Stimulated activated CD4-positive, alpha-beta T cell treated with anti-CD3 and anti-CD28 coated beads, Interleukin-1b, Interleukin-23, amount 100 ng/mL, for 24 hours (primary cell): ENCODE measurements around the gene HTRA3.

Experiments used
- DNase-seq, 4 experiments: peaks; one replicate each; pipeline ENCODE4 v3.0.0-alpha.2; 2020; ENCODE audit warnings: low read depth in 4 of 4, low spot score in 1 of 4

HTRA3 gene

GRCh38 chr4:8245884-8246833, 23.4 kb upstream of the HTRA3 start:
- no peak for DNase-seq

GRCh38 chr4:8247047-8247930, 22.3 kb upstream of the HTRA3 start:
- DNase-seq = no peak

DNA sequence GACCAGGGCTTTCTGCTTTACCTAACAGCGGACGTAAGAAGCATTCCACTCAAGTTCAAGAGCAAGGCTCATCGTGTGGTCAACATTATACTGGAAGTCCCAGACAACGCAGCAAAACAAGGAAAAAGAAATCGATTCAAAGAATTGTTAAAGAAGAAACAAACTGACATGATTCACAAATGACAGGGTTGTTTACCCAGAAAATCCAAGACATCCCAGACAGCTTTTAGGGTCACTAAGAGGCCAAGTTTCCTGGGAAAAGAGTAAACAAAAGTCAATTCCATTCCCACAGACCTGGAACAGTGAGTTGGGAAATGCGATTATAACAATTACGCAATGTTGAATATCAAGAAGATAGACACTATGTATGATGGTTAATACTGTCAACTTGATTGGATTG, 21.5 kb upstream of the HTRA3 start:
- DNase-seq = no peak

GRCh38 chr4:8250227-8250626, 19.3 kb upstream of the HTRA3 start:
- no peak for DNase-seq

DNA sequence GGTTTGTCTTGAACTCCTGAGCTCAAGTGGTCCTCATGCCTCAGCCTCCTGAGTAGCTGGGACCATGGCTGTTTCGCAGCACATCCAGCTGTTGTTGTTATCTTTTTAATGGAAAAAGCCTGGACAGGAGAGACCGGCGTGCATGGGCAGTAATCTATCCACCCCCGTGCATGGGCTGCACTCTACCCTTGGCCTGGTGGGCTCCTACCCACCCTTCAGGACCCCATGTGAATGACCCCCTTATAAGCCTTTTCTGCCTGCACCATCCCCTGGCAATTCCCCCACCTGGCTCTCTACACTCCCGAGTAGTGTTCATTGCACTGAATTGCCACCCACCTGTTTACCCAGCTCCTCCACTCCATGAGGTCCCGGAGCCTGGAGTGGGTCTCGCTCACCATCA, 18.9 kb upstream of the HTRA3 start:
- DNase-seq = no peak

DNA sequence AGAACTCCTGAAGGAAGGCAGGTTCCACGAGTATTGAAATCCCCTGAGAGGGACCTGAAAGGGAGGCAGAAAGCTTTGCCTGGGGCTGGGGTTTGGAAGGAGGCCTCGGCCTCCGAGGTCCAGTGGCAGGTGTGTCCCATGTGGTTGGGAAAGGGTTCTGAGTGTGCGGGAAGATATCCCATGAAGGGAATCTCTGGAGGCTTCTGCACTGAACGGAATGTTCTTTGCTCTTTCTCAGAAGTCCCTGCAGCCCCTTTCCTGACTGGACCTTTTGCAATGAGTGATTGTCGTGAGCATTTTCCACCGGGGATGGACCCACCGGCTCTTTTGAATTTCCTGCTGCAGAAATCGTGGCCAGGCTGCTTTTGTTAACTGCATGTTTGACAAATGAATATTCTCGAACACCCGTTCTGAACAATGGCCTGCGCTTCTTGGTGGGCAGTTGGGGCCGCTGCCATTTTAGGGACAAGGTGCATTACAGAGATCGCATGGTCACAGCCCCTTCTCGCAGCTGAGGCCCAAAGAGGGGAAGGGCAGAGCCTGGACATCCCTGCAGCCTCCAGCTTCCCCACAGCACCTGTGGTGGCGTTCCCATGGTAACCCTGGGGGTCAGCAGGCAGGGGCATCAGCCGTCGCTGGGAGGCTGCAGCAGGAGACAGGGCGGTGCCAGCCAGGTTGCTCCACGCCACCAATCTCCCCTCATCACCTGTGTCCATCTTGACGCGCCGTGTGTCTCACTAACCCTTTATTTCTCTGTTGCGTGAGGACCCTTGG, 18.3 kb upstream of the HTRA3 start:
- no peak for DNase-seq

GRCh38 chr4:8252301-8253173, 17.0 kb upstream of the HTRA3 start:
- no peak for DNase-seq

- DNase-seq = no peak
Measured at GRCh38 chr4:8254076-8254475, 15.5 kb upstream of the HTRA3 start.

- DNase-seq = no peak
Measured at GRCh38 chr4:8255698-8256441, 13.7 kb upstream of the HTRA3 start.

- DNase-seq = no peak
Measured at GRCh38 chr4:8257854-8258253, 11.7 kb upstream of the HTRA3 start.

DNA sequence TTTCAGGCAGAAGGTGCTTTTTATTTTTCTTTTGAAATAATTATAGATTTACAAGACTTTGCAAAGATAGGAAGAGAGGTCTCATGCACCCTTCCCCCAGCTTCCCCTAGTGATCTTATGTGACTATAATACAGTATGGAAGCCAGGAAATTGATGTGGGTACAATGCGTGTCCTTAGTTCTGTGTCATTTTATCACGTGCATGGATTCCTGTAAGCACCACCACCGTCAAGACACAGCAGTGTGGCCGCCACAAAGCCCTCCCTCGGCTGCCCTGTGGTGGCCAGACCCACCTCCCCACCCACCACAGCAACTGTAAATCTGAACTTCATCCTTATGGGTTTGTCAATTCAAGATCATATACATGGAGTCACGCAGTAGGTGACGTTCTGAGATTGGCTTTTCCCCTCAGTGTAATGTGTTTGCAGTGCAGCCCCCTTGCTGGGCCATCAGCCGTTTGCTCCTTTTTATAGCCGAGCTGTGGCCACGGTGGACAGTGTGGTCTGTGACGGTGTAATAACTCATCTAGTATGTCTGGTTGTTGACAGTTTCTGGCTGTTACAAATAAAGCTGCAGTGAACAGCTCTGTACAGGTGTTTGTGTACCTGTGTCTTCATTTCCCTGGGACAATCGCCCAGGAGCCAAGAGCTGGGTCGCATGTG, 10.9 kb upstream of the HTRA3 start:
- no peak for DNase-seq

- no peak for DNase-seq
Measured at GRCh38 chr4:8259743-8260430, 9.7 kb upstream of the HTRA3 start.

GRCh38 chr4:8260656-8261111, 8.9 kb upstream of the HTRA3 start:
- DNase-seq = no peak

DNA sequence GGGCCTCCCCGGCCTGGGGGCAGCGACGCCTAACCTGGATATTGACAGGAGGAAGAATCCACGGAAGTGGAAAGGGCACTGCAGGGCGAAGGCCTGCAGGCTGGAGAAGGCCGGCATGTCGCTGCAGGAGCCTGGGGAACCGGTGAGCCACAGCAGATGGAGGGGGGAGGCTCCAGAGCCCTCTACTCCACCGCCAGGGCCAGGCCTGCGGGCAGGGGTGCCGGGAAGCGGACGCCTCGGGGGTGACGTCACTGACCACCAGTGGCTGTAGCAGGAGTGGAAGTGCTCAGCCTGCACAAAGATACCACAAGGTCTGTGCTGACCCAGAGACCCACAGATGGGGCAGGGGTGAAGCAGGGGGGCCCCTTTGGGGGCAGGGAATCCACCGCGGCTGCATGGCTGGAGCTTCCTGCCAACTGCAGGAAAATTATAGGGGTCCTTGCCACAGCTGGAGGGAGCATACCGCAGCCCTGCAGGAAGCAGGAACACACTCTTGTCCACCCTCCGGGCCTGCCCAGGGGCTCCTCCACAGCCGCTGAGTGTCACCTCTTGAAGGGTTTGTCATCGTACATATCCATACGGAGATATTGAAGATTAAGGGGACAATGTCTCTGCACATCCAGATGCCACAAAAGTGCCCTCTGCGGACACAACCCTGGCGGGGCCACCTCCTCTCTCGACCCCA, 7.6 kb upstream of the HTRA3 start:
- DNase-seq = no peak

GRCh38 chr4:8262637-8263322, 6.8 kb upstream of the HTRA3 start:
- DNase-seq = no peak

DNA sequence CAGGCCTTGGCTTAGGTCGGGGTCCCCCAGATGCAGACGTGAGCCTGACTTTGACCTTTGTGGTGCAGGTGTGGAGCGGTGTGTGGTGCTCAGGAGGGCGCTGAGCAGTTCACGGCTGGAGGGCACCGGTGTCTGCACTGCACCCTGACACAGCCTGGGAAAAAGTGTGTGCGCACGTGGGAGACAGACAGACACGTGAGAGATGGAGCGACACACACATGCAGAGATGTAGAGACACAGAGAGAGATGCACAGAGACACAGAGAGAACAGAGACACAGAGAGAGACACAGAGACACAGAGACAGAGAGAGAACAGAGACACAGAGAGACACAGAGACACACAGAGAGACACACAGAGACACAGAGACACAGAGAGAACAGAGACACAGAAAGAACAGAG, 6.2 kb upstream of the HTRA3 start:
- no peak for DNase-seq

DNA sequence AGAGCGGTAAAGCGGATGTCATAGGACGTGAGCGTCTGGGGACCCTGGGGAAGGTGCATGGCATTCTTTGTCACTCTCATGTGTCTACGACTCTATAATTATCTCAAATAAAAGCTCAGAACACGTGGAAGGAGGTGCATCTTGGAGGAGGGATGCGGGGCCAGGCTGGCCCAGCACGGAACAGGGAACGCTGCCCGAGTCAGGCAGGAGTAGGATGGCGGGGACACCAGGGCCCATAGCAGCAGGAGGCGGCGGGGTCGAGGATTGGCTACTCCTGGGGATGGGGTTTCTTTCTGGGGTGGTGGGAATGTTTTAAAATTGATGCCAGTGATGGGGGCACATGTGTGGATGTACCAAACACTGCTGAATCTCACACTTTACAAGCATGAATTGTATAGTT, 5.4 kb upstream of the HTRA3 start:
- DNase-seq = no peak
